ENCODE data around the gene THAP5. TPM values are rescaled to one million over a fixed set of nuclear protein-coding genes. Genes with fewer than 3 reads are reported as not detected.
A peak's percentile ranks its signal among the peaks of the same experiment; 100 is the strongest.

The THAP5 gene
- total RNA-seq, 4 donors from 2014 or later, result 23.1 to 27.7 (median 27.3) TPM

GRCh38 chr7:108568801-108569380 is 615 bp downstream of the THAP5 start:
- no peaks in the 10 kb centered on the region for H3K27me3 ChIP-seq
- no peak for DNase-seq (ENCODE audit: extremely low spot score)
- peak overlapping the region; percentile 94 to 100 (median 96) for H3K27ac ChIP-seq (replicated peaks in 1 of 4)
- H3K4me1 ChIP-seq, result peaks cover 27 to 45% (median 35%) of the 10 kb centered on the region in 4 donors
- H3K4me3 ChIP-seq, result peak overlapping the region; percentile 74 to 93 (median 82)
- peaks cover 0 to 33% (median 19%) of the 10 kb centered on the region in 4 donors for H3K36me3 ChIP-seq
- TF ChIP-seq POLR2AphosphoS5 (IDR thresholded peaks at IDR 0.05), result no peak
- TF ChIP-seq EP300 (IDR thresholded peaks at IDR 0.05), result no peak
- TF ChIP-seq CTCF (IDR thresholded peaks at IDR 0.05), result no peak
- TF ChIP-seq POLR2A (IDR thresholded peaks at IDR 0.05; ENCODE audit: low read depth), result no peak
- intact Hi-C loops (cut with DNase I), result loop anchor here (1.0 kb wide), 1 partner anchor 44 kb away; no protein-coding TSS in a partner anchor
- 20% methylated on average over 12 of the region's 24 CpGs for WGBS
- H3K9me3 ChIP-seq, result no peaks in the 10 kb centered on the region

GRCh38 chr7:108565987-108566386 is 3.5 kb downstream of the THAP5 start:
- Histone ChIP-seq H3K4me1 (peaks cover 12 to 30% (median 23%) of the 10 kb centered on the region in 4 donors), H3K27ac (replicated peaks in 1 of 4) (no peak overlapping the region), H3K4me3 (no peak overlapping the region), H3K36me3 (peaks cover 0 to 29% (median 14%) of the 10 kb centered on the region in 4 donors), H3K9me3 (no peaks in the 10 kb centered on the region), H3K27me3 (no peaks in the 10 kb centered on the region)
- no peak for TF ChIP-seq POLR2A (IDR thresholded peaks at IDR 0.05; ENCODE audit: low read depth)
- DNase-seq (ENCODE audit: extremely low spot score), result no peak
- intact Hi-C loops (cut with DNase I), result no loop called here

- intact Hi-C loops (cut with DNase I), result no loop called here
- WGBS, result 89% methylated on average over 4 of the region's 4 CpGs
- no peak for TF ChIP-seq CTCF (IDR thresholded peaks at IDR 0.05)
- TF ChIP-seq POLR2A (IDR thresholded peaks at IDR 0.05; ENCODE audit: low read depth), result no peak
- no peak for TF ChIP-seq EP300 (IDR thresholded peaks at IDR 0.05)
- no peak for TF ChIP-seq POLR2AphosphoS5 (IDR thresholded peaks at IDR 0.05)
- Histone ChIP-seq H3K9me3 (peaks cover 0 to 17% (median 7%) of the 10 kb centered on the region in 4 donors), H3K27ac (replicated peaks in 1 of 4) (no peak overlapping the region), H3K4me1 (no peaks in the 10 kb centered on the region), H3K4me3 (no peak overlapping the region), H3K36me3 (peaks cover 0 to 32% (median 14%) of the 10 kb centered on the region in 4 donors), H3K27me3 (no peaks in the 10 kb centered on the region)
- DNase-seq (ENCODE audit: extremely low spot score), result no peak
Measured at GRCh38 chr7:108561047-108561619, 8.4 kb downstream of the THAP5 start.

GRCh38 chr7:108559253-108559652 is 10.3 kb downstream of the THAP5 start:
- H3K27ac ChIP-seq (replicated peaks in 1 of 4), result no peak overlapping the region
- TF ChIP-seq POLR2AphosphoS5 (IDR thresholded peaks at IDR 0.05) (no peak), EP300 (IDR thresholded peaks at IDR 0.05) (no peak), CTCF (IDR thresholded peaks at IDR 0.05) (no peak), POLR2A (IDR thresholded peaks at IDR 0.05; ENCODE audit: low read depth) (no peak)
- intact Hi-C loops (cut with DNase I), result no loop called here
- H3K36me3 ChIP-seq, result peaks cover 0 to 14% (median 3%) of the 10 kb centered on the region in 4 donors
- H3K4me1 ChIP-seq, result no peaks in the 10 kb centered on the region
- H3K27me3 ChIP-seq, result no peaks in the 10 kb centered on the region
- H3K9me3 ChIP-seq, result peaks cover 0 to 17% (median 7%) of the 10 kb centered on the region in 4 donors
- H3K4me3 ChIP-seq, result no peak overlapping the region
- 90% methylated on average over 4 of the region's 4 CpGs for whole genome bisulfite sequencing
- DNase-seq (ENCODE audit: extremely low spot score), result no peak

- 100% methylated on average over 1 of the region's 1 CpG for WGBS
- intact Hi-C loops (cut with DNase I), result no loop called here
Measured at GRCh38 chr7:108557617-108558016, 11.9 kb downstream of the THAP5 start.

More at GRCh38 chr7:108557617-108558016, 11.9 kb downstream of the THAP5 start:
- Histone ChIP-seq H3K9me3 (peaks cover 0 to 17% (median 7%) of the 10 kb centered on the region in 4 donors), H3K4me1 (no peaks in the 10 kb centered on the region), H3K27ac (replicated peaks in 1 of 4) (no peak overlapping the region), H3K4me3 (no peak overlapping the region), H3K36me3 (peaks cover 0 to 10% (median 0%) of the 10 kb centered on the region in 4 donors), H3K27me3 (no peaks in the 10 kb centered on the region)
- no peak for TF ChIP-seq EP300 (IDR thresholded peaks at IDR 0.05)
- no peak for TF ChIP-seq POLR2AphosphoS5 (IDR thresholded peaks at IDR 0.05)
- TF ChIP-seq CTCF (IDR thresholded peaks at IDR 0.05), result no peak
- no peak for TF ChIP-seq POLR2A (IDR thresholded peaks at IDR 0.05; ENCODE audit: low read depth)
- no peak for DNase-seq (ENCODE audit: extremely low spot score)
